Measurements from ENCODE around the gene CLCA2. TPM values are rescaled to one million over a fixed set of nuclear protein-coding genes. Genes with fewer than 3 reads are reported as not detected.

The CLCA2 gene
- total RNA-seq, 1 experiment from 2014 or later = 0.20 TPM

DNA sequence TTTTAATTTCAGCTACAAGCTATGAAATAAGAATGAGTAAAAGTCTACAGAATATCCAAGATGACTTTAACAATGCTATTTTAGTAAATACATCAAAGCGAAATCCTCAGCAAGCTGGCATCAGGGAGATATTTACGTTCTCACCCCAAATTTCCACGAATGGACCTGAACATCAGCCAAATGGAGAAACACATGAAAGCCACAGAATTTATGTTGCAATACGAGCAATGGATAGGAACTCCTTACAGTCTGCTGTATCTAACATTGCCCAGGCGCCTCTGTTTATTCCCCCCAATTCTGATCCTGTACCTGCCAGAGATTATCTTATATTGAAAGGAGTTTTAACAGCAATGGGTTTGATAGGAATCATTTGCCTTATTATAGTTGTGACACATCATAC, 31.1 kb downstream of the CLCA2 start:
- DNase-seq = no peak
- TF ChIP-seq, protein P1, sequence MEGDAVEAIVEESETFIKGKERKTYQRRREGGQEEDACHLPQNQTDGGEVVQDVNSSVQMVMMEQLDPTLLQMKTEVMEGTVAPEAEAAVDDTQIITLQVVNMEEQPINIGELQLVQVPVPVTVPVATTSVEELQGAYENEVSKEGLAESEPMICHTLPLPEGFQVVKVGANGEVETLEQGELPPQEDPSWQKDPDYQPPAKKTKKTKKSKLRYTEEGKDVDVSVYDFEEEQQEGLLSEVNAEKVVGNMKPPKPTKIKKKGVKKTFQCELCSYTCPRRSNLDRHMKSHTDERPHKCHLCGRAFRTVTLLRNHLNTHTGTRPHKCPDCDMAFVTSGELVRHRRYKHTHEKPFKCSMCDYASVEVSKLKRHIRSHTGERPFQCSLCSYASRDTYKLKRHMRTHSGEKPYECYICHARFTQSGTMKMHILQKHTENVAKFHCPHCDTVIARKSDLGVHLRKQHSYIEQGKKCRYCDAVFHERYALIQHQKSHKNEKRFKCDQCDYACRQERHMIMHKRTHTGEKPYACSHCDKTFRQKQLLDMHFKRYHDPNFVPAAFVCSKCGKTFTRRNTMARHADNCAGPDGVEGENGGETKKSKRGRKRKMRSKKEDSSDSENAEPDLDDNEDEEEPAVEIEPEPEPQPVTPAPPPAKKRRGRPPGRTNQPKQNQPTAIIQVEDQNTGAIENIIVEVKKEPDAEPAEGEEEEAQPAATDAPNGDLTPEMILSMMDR (conservative IDR thresholded peaks at IDR 0.05) = no peak
- no peak for TF ChIP-seq EZH2 (IDR thresholded peaks at IDR 0.05; ENCODE audit: low read depth)
- H3K4me2 ChIP-seq = no peak overlapping the region
- no TSS peak for BruUV-seq (replicated peaks)
- H3K79me2 ChIP-seq (ENCODE audit: low read depth) = no peaks in the 10 kb centered on the region
- no peaks in the 10 kb centered on the region for H4K20me1 ChIP-seq (ENCODE audit: insufficient read depth)
- H2AFZ ChIP-seq = no peak overlapping the region
- H3K4me3 ChIP-seq = no peak overlapping the region
- no peaks in the 10 kb centered on the region for H3K36me3 ChIP-seq (ENCODE audit: low read depth)
- no peaks in the 10 kb centered on the region for H3K27me3 ChIP-seq (ENCODE audit: insufficient read depth, low read depth)
- no peaks in the 10 kb centered on the region for H3K4me1 ChIP-seq (replicated peaks; ENCODE audit: insufficient read depth)
- H3K27ac ChIP-seq = no peak overlapping the region
- ChIA-PET CTCF (no interaction called here), POLR2A (ENCODE audit: unreplicated experiment) (no interaction called here)
- intact Hi-C loops (cut with micrococcal nuclease; ENCODE audit: unreplicated experiment) = no loop called here
- no peaks in the 10 kb centered on the region for H3K9me2 ChIP-seq (ENCODE audit: insufficient read depth)
- H3F3A ChIP-seq (ENCODE audit: insufficient read depth, low read depth) = no peaks in the 10 kb centered on the region
- no peaks in the 10 kb centered on the region for H3K9me3 ChIP-seq (ENCODE audit: insufficient read depth, low read depth)

GRCh38 chr1:86460998-86461397, 37.0 kb downstream of the CLCA2 start:
- intact Hi-C loops (cut with micrococcal nuclease; ENCODE audit: unreplicated experiment) = no loop called here
- Histone ChIP-seq H3K4me1 (replicated peaks; ENCODE audit: insufficient read depth) (no peaks in the 10 kb centered on the region), H3K27ac (no peak overlapping the region), H2AFZ (no peak overlapping the region), H3K79me2 (ENCODE audit: low read depth) (no peaks in the 10 kb centered on the region), H3K36me3 (ENCODE audit: low read depth) (no peaks in the 10 kb centered on the region), H3K9me3 (ENCODE audit: insufficient read depth, low read depth) (no peaks in the 10 kb centered on the region), H3K9me2 (ENCODE audit: insufficient read depth) (no peaks in the 10 kb centered on the region), H4K20me1 (ENCODE audit: insufficient read depth) (no peaks in the 10 kb centered on the region), H3K4me3 (no peak overlapping the region), H3F3A (ENCODE audit: insufficient read depth, low read depth) (no peaks in the 10 kb centered on the region), H3K27me3 (ENCODE audit: insufficient read depth, low read depth) (no peaks in the 10 kb centered on the region), H3K4me2 (no peak overlapping the region)
- no peak for DNase-seq
- CTCF ChIA-PET = no interaction called here
- no TSS peak for BruUV-seq (replicated peaks)
- no peak for TF ChIP-seq EZH2 (IDR thresholded peaks at IDR 0.05; ENCODE audit: low read depth)
- TF ChIP-seq, protein P1 (conservative IDR thresholded peaks at IDR 0.05) = no peak
- POLR2A ChIA-PET (ENCODE audit: unreplicated experiment) = no interaction called here

- no peak for TF ChIP-seq EZH2 (IDR thresholded peaks at IDR 0.05; ENCODE audit: low read depth)
- TF ChIP-seq, protein P1 (conservative IDR thresholded peaks at IDR 0.05) = no peak
- intact Hi-C loops (cut with micrococcal nuclease; ENCODE audit: unreplicated experiment) = no loop called here
- Histone ChIP-seq H3K9me2 (ENCODE audit: insufficient read depth) (no peaks in the 10 kb centered on the region), H3K9me3 (ENCODE audit: insufficient read depth, low read depth) (no peaks in the 10 kb centered on the region), H3F3A (ENCODE audit: insufficient read depth, low read depth) (no peaks in the 10 kb centered on the region), H3K36me3 (ENCODE audit: low read depth) (no peaks in the 10 kb centered on the region), H2AFZ (no peak overlapping the region), H3K79me2 (ENCODE audit: low read depth) (no peaks in the 10 kb centered on the region), H4K20me1 (ENCODE audit: insufficient read depth) (no peaks in the 10 kb centered on the region), H3K27me3 (ENCODE audit: insufficient read depth, low read depth) (no peaks in the 10 kb centered on the region), H3K4me2 (no peak overlapping the region), H3K4me3 (no peak overlapping the region), H3K4me1 (replicated peaks; ENCODE audit: insufficient read depth) (no peaks in the 10 kb centered on the region), H3K27ac (no peak overlapping the region)
- POLR2A ChIA-PET (ENCODE audit: unreplicated experiment) = no interaction called here
- no TSS peak for BruUV-seq (replicated peaks)
- no peak for DNase-seq
- CTCF ChIA-PET = interaction anchor here (0.6 kb wide), 1 partner anchor 234 kb away, joined by 5 read pairs; no protein-coding TSS in a partner anchor
Measured at GRCh38 chr1:86461482-86461881, 37.5 kb downstream of the CLCA2 start.

Data from PC-9 (cell line).